IPS DF 4.7 (cell line): ENCODE data around the gene RASGRP4.

Experiments
- DNase-seq: peaks from one replicate; pipeline ENCODE4 v3.0.0-alpha.2; 2013; ENCODE audit warnings: low spot score; ENCODE audit errors: extremely low read depth

The RASGRP4 gene

DNA sequence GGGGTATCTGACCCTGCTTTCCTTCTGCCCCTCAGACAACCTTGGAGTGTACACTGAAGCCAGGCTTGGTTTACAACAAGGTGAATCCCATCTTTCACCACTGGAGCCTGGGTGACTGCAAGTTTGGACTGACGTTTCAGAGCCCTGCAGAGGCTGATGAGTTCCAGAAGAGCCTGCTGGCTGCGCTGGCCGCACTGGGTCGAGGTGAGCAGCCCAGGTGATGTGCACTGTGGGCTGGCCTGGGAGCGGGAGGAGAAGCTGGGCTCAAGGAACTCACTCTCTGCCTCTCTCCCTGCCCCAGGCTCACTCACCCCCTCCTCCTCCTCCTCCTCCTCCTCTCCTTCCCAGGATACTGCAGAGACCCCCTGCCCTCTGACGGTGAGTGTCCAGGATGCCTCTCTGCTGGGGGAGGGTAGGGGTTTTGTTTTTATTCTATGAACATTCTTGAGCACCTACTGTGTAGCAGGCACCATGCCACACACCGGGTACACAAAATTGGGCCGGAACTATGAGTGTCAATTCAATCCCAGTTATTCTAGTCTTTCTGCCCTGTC is 34.0 kb downstream of the RASGRP4 start:
- no peak for DNase-seq

DNA sequence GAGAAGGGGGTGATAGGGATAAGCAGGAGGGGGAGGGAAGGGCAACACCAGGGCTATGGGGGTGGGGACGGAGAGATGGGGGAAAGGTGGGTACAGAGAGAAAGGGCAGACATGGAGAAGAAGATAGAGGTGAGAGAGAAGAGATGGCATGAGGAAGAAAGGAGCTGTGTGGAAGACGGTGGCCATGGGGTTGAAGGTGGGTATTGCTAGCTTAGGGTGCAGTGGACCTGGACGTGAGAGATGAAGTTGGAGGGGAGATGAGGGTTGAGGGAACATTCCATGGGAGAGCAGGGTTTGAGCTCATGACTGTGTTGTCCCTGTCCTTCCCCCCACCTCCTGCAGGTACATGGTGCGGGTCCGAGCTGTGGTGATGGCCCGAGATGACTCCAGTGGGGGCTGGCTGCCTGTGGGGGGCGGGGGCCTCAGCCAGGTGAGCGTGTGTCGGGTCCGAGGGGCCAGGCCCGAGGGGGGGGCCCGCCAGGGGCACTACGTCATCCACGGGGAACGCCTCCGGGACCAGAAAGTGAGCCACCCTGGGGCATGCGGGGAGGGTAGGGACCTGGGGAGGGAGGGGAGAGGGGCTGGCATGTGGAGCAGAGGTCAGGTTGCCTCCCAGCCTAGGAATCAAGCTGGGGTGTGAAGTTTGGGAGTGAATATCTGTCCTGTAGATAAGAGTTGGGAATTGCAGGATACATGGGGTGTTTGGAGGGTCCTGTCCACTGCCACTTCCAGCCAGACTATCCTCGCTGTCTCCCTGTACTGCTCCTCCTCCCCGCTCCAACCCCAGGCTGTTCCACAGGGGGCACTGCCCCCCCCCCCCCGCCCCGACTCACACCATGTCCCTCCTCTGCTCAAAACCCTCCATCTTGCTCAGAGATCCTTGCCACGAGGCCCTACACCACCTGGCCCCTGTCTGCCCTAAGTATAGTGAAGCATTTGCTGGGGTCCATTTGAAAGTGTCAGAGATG is 35.8 kb downstream of the RASGRP4 start:
- no peak for DNase-seq

GRCh38 chr19:38389101-38389925 is 36.7 kb downstream of the RASGRP4 start:
- DNase-seq = no peak

GRCh38 chr19:38388349-38389100 is 37.5 kb downstream of the RASGRP4 start, which contains the start of gene SPRED3:
Gene SPRED3, plus strand, starts transcription at chr19:38388697. Its CDS starts 1,606 bp downstream, at chr19:38390303.
- DNase-seq = no peak

DNA sequence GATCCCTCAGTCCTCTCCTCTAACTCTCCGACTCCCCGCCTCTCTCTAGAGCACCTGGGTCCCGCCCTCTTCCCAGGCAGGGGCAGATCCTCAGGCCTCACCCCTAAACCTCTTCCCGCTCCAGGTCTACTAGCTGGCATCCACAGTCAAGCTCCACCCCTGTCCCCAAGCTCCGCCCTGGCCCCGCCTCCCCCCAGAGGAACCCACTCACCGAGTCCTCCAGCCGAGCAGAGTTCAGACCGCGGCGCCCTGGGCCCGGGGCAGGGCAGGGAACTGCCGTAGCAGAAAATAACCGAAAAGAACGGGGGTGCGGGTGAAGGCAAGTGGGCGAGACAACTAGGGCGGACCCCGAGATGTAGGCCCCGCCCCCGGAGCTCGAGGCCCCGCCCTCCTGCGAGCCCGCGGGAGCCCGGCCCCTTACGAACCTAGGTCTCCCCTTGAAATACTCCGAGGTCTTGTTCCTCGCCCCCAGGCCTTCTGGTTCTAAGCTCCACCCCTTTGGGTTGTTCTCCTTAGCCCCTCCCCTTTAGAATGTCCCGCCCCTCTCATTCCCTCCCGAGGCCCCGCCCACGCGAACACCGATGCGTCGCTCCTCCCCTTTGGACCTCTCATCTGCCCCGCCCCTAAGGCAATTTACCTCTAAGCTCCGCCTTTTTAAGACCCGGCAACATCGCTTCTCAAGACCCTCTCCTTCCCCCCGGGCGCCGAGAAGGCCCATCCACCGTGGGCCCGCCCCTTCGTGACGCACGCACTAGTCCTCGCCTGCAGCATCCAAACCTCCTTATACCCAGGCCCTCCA is 38.3 kb downstream of the RASGRP4 start, which contains the start of gene GGN:
TSS of gene GGN (minus strand) at position 485 of the 799 bp plus-strand sequence. CDS start 773 bp downstream, outside the sequence.
- DNase-seq = peak; percentile 90

DNA sequence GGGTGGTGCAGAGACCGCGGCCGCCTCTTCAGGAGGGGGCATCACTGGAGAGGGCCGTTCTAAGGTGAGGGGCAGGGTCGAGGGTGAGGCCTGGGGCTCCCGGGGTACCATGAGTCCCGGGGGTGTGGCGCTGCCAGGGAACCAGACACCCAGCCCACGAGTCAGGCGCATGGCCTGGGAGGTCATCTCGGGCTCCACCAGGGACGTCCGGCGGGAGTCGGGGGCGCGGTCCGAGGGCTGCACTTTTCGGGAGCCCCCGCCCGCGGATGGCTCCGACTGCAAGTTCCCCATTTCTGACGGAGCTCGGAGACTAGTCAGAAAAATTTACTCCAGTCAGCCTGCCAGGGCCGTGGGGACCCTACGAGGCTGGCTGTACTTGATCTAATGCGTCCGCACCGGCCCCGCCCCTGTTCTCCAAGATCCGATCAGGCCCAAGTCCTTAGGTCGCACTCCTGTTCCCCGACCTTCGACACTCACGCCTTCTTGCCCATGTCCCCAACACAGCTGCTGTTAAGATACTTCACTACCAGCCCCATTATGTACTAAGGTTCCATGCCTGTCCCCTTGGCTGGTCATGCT is 39.0 kb downstream of the RASGRP4 start:
- DNase-seq = no peak

DNA sequence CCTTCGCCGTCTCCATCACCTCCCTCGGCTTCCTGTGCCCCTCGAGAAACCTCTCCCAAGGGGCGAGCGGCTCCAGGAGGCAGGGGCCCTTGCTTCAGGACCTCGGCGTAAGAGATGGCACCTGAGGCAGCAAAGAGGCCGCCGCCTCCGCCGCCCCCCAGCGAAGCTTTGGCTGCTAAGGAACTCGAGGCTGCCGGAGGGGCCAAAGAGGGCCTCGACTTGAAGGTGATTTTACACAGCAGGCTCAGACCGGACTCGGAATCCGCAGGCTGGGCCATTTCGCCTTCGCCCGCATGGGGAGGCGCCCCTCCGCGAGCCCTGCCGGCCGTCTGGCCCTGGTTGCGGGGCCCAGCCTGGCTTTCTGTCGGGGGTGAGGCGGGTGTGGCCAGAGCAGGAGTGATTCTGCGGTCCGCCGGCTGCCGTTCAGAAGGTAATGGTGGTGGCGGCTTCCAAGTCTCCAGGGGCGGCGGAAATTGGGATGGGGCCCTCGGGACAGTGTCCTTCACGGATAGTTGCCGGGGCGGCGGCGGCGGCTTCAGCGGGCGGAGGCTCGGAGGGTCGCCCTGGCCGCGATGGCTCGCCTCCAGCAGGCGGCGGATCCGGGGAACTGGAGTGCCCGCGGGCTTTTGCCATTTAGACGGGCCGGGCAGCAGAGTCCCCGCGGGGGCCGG is 39.6 kb downstream of the RASGRP4 start:
- no peak for DNase-seq

DNA sequence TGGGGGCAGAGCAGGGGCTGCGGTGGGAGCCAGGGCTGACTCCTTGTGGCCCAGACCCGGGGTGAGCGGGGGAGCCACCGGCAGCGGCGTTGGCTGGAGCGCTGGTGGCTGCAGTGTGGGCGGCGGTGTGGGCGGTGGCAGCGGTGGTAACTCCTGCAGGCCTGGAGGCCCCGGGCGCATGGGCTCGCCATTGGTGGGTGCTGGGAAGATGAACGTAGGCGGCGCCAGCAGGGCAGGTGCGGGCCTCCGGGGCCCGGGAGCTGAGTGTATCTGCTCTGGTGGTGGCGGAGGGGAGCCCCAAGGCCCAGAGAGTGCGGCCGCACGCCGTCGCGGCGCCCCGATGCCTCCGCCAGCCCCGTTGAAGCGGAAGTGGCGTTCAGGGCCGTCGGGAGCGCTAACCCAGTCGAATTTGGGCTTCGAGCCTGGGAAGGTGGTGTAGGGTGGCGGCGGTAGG is 40.2 kb downstream of the RASGRP4 start:
- DNase-seq = no peak

- no peak for DNase-seq
Observed at GRCh38 chr19:38385057-38385803, 40.8 kb downstream of the RASGRP4 start.

DNA sequence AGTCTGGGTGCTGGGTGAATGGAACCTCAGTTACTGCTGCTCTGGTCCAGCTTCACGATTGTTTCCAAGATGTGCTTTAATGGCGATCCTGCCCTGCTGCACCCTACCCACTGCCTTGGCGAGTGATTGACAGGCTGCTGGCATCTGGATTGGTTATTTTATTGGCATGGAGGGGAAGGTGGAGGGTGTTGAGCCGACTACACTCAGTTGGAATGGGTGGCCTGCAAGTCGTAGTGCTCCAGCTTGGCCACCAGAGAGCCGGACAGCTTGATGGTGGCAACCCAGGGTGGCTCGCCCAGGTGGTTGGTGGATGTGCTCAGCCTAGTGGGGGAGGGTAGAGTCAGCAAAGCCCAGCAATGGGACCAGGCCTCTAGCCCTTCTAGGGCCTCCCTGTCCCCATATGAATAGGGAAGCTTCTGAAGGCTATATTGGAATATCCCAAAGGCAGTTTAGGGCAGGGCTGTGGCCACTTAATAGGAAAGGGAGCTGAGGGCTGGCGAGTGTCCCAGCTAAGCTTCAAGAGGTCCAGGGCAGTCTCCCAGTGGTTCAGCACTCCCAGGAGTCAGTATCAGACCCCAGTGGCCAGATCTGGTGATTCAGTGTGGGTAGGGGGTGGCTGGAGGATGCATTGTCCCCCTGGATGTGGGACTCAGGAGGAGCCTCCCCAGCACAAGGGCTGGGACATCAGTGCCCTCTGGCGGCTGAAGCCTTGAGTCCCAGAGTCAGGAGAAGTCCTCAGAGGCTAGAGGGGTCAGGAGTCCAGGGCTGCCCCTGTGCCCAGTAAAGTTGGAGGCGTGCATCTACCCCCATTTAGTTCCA is 41.6 kb downstream of the RASGRP4 start:
- DNase-seq = no peak

GRCh38 chr19:38383743-38384142 is 42.3 kb downstream of the RASGRP4 start:
- DNase-seq = no peak

DNA sequence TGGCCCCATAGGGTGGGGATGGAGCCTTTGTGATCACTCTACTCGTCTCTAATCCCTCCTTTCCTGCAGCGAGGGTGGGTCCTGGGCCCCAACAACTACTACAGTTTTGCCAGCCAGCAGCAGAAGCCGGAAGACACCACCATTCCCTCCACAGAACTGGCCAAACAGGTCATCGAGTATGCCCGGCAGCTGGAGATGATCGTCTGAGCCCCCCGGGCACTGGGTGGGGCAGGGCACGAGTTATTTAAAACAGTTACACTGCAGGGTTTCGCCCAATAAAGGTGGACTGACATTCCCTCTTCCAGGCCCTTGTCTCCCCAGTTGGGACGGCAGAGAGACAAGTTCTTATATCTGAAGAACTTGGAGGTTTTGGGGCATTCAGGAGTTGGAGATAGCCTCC is 42.8 kb downstream of the RASGRP4 start:
- no peak for DNase-seq

GRCh38 chr19:38381138-38381537 is 44.9 kb downstream of the RASGRP4 start:
- DNase-seq = no peak

- no peak for DNase-seq
Observed at GRCh38 chr19:38378866-38379265, 47.2 kb downstream of the RASGRP4 start.

DNA sequence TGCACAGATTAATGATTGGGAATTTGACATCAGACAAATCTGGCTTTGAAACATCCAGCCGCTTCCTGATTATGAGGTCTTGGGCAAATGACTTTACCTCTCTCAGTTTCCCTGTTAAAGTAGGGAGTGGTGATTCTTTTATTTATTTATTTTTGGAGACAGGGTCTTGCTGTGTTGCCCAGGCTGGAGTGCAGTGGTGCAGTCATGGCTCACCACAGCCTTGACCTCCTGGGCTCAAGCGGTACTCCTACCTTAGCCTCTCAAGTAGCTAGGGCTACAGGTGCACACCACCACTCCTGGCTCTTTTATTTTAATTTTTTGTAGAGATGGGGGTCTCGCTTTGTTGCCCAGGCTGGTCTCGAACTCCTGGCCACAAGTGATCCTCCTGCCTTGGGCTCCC is 49.0 kb downstream of the RASGRP4 start:
- no peak for DNase-seq

DNA sequence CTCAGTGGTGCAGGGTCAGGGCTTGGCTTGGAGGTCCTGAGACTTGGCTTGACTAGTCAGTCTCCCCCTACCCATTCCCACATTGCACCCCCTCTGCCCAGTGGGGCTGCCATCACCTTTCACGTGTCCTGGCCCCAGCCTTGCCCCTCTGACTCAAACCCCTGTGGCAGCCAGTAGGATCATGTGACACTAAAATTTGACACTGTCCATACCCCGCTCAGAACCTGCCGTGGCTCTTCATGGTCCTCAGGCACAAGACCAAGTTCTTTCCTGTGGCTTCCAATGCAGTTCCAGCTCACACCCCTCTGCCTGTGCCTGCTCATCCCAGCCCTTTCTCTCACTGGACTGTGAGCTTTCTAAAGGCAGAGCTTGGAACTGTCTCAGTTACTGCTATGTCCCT is 49.4 kb downstream of the RASGRP4 start:
- DNase-seq = no peak

DNA sequence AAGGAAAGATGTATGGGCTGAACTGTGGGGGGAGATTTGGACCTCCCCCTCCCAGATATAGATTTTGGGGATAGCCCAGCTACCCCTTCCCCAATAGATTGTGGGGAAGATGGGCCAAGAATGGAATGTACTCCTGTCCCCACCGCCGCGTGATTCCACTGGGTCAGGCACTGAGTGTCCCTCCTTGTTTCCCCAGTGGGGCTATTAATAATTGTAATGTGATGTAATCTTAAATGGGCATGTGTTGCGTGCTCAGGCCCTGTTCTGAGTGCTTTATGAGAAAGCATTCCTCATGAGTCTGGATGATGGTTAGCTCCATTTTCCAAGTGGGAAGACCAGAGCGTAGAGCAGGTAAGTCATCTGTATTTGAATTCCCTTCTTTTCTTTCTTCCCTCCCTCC is 50.3 kb downstream of the RASGRP4 start:
- DNase-seq = no peak

DNA sequence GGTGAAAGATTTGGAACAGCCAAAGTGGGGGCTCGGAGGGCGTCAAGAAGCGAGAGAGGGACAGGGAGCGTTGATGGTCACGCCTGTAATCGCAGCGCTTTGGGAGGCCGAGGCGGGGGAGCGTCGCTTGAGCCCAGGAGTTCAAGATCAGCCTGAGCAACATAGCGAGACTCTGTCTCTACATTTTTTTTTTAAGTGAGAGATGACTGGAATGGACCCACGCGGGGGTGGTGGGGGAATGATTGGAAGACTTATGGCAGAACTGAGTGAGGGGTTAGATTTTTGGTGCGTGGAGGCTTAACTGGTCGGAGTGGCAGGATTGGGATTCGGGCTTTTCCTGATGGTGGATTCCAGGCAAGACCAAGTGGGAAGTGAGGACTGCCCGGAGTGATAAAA is 50.9 kb downstream of the RASGRP4 start:
- DNase-seq = no peak
